Activated CD8-positive, alpha-beta T cell treated with anti-CD3 and anti-CD28 coated beads for 36 hours (primary cell): ENCODE data around the gene ACBD3. TPM values are rescaled to one million over a fixed set of nuclear protein-coding genes. Genes with fewer than 3 reads are reported as not detected.

ENCODE experiments used
- ATAC-seq: fragments of 200-7000 bp; cut with Tn5 transposase; one replicate; pipeline ENCODE4 v1.10.0; 2021; ENCODE audit warnings: mild to moderate bottlenecking, moderate library complexity
- CTCF ChIA-PET: fragments of 350-600 bp; sonication (Branson Sonifier 250); formaldehyde crosslinking; loops from one replicate; lab custom pipeline; 2021; ENCODE audit warnings: antibody characterized with exemption; lab: Charles Lee
- POLR2A ChIA-PET: fragments of 350-600 bp; sonication (Branson Sonifier 250); formaldehyde crosslinking; loops from one replicate; lab custom pipeline; 2021; ENCODE audit warnings: antibody characterized with exemption; lab: Charles Lee
- DNase-seq: peaks from one replicate; pipeline ENCODE4 v3.0.0-alpha.2; 2020
- H3K27ac Mint-ChIP-seq: one replicate; pipeline ENCODE4 v1.8.0; 2021; ENCODE audit warnings: mild to moderate bottlenecking, mixed read lengths
- H3K27me3 Mint-ChIP-seq: one replicate; pipeline ENCODE4 v1.8.0; 2021; ENCODE audit warnings: mixed read lengths
- H3K36me3 Mint-ChIP-seq: one replicate; pipeline ENCODE4 v1.8.0; 2021; ENCODE audit warnings: low read depth, mixed read lengths
- H3K4me1 Mint-ChIP-seq: one replicate; pipeline ENCODE4 v1.8.0; 2021; ENCODE audit warnings: low read depth, mixed read lengths
- H3K4me3 Mint-ChIP-seq: one replicate; pipeline ENCODE4 v1.8.0; 2021; ENCODE audit warnings: mild to moderate bottlenecking, moderate library complexity, mixed read lengths
- H3K9me3 Mint-ChIP-seq: one replicate; pipeline ENCODE4 v1.8.0; 2021; ENCODE audit warnings: mixed read lengths
- intact Hi-C: fragments of 100-400 bp; cut with micrococcal nuclease; formaldehyde crosslinking; loops from one replicate; pipeline ENCODE4 v1.10.0; 2022
- total RNA-seq, 2 experiments: library from RNA; stranded (reverse); gene quantifications; one replicate each; pipeline ENCODE4 v1.2.3, GENCODE V29; 2021
- TF ChIP-seq, protein P1 (sequence below): fragments of 200-600 bp; IDR thresholded peaks from one replicate; pipeline ENCODE4 v1.8.0; 2022; ENCODE audit warnings: antibody characterized with exemption, mild to moderate bottlenecking

Gene ACBD3
- total RNA-seq, 2 experiments from 2014 or later = 17.4 to 17.7 TPM

- ChIA-PET POLR2A (interaction anchor here (1.4 to 4.3 kb wide), 3 partner anchors 9 to 54 kb away, joined by 3 to 37 read pairs (median 4); no protein-coding TSS in a partner anchor), CTCF (interaction anchor here (1.0 to 6.0 kb wide), 5 partner anchors 8 to 214 kb away, joined by 3 to 64 read pairs (median 18); no protein-coding TSS in a partner anchor)
- Mint-ChIP-seq H3K36me3 (no peaks in the 10 kb centered on the region), H3K4me1 (peaks cover 16% of the 10 kb centered on the region), H3K4me3 (no peak overlapping the region), H3K9me3 (no peaks in the 10 kb centered on the region), H3K27me3 (no peaks in the 10 kb centered on the region), H3K27ac (no peak overlapping the region)
- TF ChIP-seq, protein P1, sequence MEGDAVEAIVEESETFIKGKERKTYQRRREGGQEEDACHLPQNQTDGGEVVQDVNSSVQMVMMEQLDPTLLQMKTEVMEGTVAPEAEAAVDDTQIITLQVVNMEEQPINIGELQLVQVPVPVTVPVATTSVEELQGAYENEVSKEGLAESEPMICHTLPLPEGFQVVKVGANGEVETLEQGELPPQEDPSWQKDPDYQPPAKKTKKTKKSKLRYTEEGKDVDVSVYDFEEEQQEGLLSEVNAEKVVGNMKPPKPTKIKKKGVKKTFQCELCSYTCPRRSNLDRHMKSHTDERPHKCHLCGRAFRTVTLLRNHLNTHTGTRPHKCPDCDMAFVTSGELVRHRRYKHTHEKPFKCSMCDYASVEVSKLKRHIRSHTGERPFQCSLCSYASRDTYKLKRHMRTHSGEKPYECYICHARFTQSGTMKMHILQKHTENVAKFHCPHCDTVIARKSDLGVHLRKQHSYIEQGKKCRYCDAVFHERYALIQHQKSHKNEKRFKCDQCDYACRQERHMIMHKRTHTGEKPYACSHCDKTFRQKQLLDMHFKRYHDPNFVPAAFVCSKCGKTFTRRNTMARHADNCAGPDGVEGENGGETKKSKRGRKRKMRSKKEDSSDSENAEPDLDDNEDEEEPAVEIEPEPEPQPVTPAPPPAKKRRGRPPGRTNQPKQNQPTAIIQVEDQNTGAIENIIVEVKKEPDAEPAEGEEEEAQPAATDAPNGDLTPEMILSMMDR = no peak
- intact Hi-C loops = no loop called here
- ATAC-seq = no peak
- no peak for DNase-seq
Observed at GRCh38 chr1:226119169-226119568, 67.4 kb downstream of the ACBD3 start.

DNA sequence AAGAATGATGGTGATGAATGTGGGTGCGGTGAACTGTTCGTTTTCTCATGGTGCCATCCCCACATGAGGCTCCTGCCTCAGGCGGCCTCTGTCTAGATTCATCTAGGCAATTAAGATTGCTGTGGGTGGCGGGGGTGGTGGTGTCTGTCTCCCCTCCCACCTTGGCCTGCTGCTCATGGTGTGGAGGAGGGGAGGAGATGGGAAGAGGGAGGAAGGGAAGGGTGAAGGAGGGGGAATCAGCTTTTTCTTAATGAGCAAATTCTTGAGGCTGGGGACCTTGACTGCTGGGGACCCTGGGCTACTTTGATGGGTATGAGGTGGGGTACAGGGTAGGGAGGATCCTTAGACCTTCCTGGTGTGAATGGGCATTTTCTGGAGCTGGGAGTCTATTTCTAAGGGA is 68.2 kb downstream of the ACBD3 start:
- CTCF ChIA-PET = interaction anchor here (0.8 to 6.0 kb wide), 3 partner anchors 53 to 215 kb away, joined by 3 to 64 read pairs (median 3); no protein-coding TSS in a partner anchor
- DNase-seq (no peak), ATAC-seq (no peak)
- intact Hi-C loops = no loop called here
- Mint-ChIP-seq H3K9me3 (no peaks in the 10 kb centered on the region), H3K27me3 (no peaks in the 10 kb centered on the region), H3K4me1 (peaks cover 14% of the 10 kb centered on the region), H3K36me3 (no peaks in the 10 kb centered on the region), H3K27ac (no peak overlapping the region), H3K4me3 (no peak overlapping the region)
- POLR2A ChIA-PET = interaction anchor here (1.4 to 4.3 kb wide), 2 partner anchors 8 to 54 kb away, joined by 4 to 37 read pairs; no protein-coding TSS in a partner anchor
- TF ChIP-seq, protein P1 = no peak

DNA sequence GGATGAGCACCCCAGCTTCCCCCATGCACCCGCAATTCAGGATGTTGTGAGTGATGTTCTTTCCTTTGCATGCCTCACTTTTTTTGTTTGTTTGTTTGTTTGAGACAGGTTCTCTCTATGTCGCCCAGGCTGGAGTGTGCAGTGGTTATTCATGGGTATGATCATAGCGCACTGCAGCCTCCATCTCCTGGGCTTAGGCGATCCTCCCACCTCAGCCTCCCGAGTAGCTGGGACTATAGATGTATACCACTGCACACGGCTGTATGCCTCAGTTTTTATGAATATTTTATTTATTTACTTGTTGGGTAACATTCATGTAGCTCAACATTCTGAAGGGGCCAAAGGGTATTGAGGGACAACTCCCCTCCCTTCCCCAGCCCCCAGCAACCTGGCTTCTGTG is 69.2 kb downstream of the ACBD3 start:
- ChIA-PET POLR2A (interaction anchor here (0.7 to 4.3 kb wide), 4 partner anchors 7 to 270 kb away, joined by 3 to 37 read pairs (median 3); no protein-coding TSS in a partner anchor), CTCF (interaction anchor here (0.8 to 6.0 kb wide), 6 partner anchors 8 to 137 kb away, joined by 3 to 64 read pairs (median 4); no protein-coding TSS in a partner anchor)
- no peaks in the 10 kb centered on the region for H3K27me3 Mint-ChIP-seq
- H3K9me3 Mint-ChIP-seq = no peaks in the 10 kb centered on the region
- no peak overlapping the region for H3K27ac Mint-ChIP-seq
- intact Hi-C loops = no loop called here
- no peak for ATAC-seq
- TF ChIP-seq, protein P1 = no peak
- DNase-seq = no peak
- no peak overlapping the region for H3K4me3 Mint-ChIP-seq
- peaks cover 10% of the 10 kb centered on the region for H3K4me1 Mint-ChIP-seq
- no peaks in the 10 kb centered on the region for H3K36me3 Mint-ChIP-seq

GRCh38 chr1:226116673-226117072 is 69.9 kb downstream of the ACBD3 start:
- CTCF ChIA-PET = interaction anchor here (1.0 to 6.0 kb wide), 4 partner anchors 9 to 129 kb away, joined by 3 to 64 read pairs (median 4); no protein-coding TSS in a partner anchor

More at GRCh38 chr1:226116673-226117072, 69.9 kb downstream of the ACBD3 start:
- Mint-ChIP-seq H3K9me3 (no peaks in the 10 kb centered on the region), H3K27me3 (no peaks in the 10 kb centered on the region), H3K27ac (no peak overlapping the region), H3K36me3 (no peaks in the 10 kb centered on the region), H3K4me1 (peaks cover 10% of the 10 kb centered on the region), H3K4me3 (no peak overlapping the region)
- POLR2A ChIA-PET = interaction anchor here (0.7 to 0.8 kb wide), 3 partner anchors 43 to 270 kb away, joined by 3 read pairs; no protein-coding TSS in a partner anchor
- DNase-seq = no peak
- no peak for ATAC-seq
- TF ChIP-seq, protein P1 = no peak
- intact Hi-C loops = no loop called here
